Glutamatergic neuron (in vitro differentiated cells): ENCODE data around the gene YLPM1. TPM values are rescaled to one million over a fixed set of nuclear protein-coding genes. Genes with fewer than 3 reads are reported as not detected.

Experiments used
- DNase-seq: peaks from one replicate; pipeline ENCODE4 v3.0.0; 2022
- H3K27ac Mint-ChIP-seq: one replicate; pipeline ENCODE4 v1.8.0; 2020; ENCODE audit warnings: mild to moderate bottlenecking, mixed read lengths, inconsistent platforms; ENCODE audit not compliant: unreplicated experiment
- H3K27me3 Mint-ChIP-seq: one replicate; pipeline ENCODE4 v1.8.0; 2020; ENCODE audit warnings: mild to moderate bottlenecking, moderate library complexity, mixed read lengths, inconsistent platforms; ENCODE audit not compliant: unreplicated experiment
- H3K36me3 Mint-ChIP-seq: one replicate; pipeline ENCODE4 v1.8.0; 2020; ENCODE audit warnings: mild to moderate bottlenecking, mixed read lengths, inconsistent platforms; ENCODE audit not compliant: unreplicated experiment
- H3K4me1 Mint-ChIP-seq: one replicate; pipeline ENCODE4 v1.8.0; 2020; ENCODE audit warnings: mild to moderate bottlenecking, low read depth, mixed read lengths, inconsistent platforms; ENCODE audit not compliant: unreplicated experiment
- H3K4me3 Mint-ChIP-seq: one replicate; pipeline ENCODE4 v1.8.0; 2020; ENCODE audit warnings: mild to moderate bottlenecking, mixed read lengths, inconsistent platforms; ENCODE audit not compliant: unreplicated experiment
- H3K9me3 Mint-ChIP-seq: one replicate; pipeline ENCODE4 v1.8.0; 2020; ENCODE audit warnings: mild to moderate bottlenecking, moderate library complexity, mixed read lengths, inconsistent platforms; ENCODE audit not compliant: unreplicated experiment
- CTCF ChIP-seq: fragments of 200-600 bp; sonication (generic); IDR thresholded peaks from one replicate; pipeline ENCODE4 v1.5.0; 2021; ENCODE audit not compliant: partially characterized antibody, unreplicated experiment
- total RNA-seq: library from RNA; stranded (reverse); fragmentation: NEBNext Ultra II Directional; extraction: Animal tissue kit (Norgen Biotek cat#: 25700); gene quantifications from one replicate; pipeline ENCODE4 v1.2.1, GENCODE V29; 2021; ENCODE audit not compliant: unreplicated experiment

Gene YLPM1
- total RNA-seq, 1 donor from 2014 or later, result 99.9 TPM

- Mint-ChIP-seq H3K36me3 (no peaks in the 10 kb centered on the region), H3K27ac (no peak within 1 kb of the TSS), H3K4me3 (no peak within 1 kb of the TSS), H3K4me1 (peaks cover 7% of the 10 kb centered on the region), H3K9me3 (no peaks in the 10 kb centered on the region), H3K27me3 (peaks cover 3% of the 10 kb centered on the region)
- no peak for TF ChIP-seq CTCF
- DNase-seq, result no peak
Observed at GRCh38 chr14:74875941-74876913, 113.1 kb downstream of the YLPM1 start, which contains the start of gene PROX2. TSS of gene PROX2 (minus strand) at chr14:74876145. CDS start at chr14:74863834, 12,311 bp downstream.

- Mint-ChIP-seq H3K4me1 (peaks cover 22% of the 10 kb centered on the region), H3K27me3 (peaks cover 4% of the 10 kb centered on the region), H3K27ac (no peak overlapping the region), H3K36me3 (no peaks in the 10 kb centered on the region), H3K9me3 (peaks cover 3% of the 10 kb centered on the region), H3K4me3 (no peak overlapping the region)
- no peak for DNase-seq
- no peak for TF ChIP-seq CTCF
Observed at GRCh38 chr14:74879427-74880182, 116.5 kb downstream of the YLPM1 start.

- Mint-ChIP-seq H3K36me3 (no peaks in the 10 kb centered on the region), H3K27ac (peak within 1 kb of the TSS; percentile 97), H3K4me1 (peaks cover 26% of the 10 kb centered on the region), H3K27me3 (peaks cover 4% of the 10 kb centered on the region), H3K4me3 (peak within 1 kb of the TSS; percentile 100), H3K9me3 (peaks cover 3% of the 10 kb centered on the region)
- DNase-seq, result peak; percentile 94
- no peak for TF ChIP-seq CTCF
Observed at GRCh38 chr14:74881431-74882102, 118.5 kb downstream of the YLPM1 start, which contains the start of gene DLST. TSS of gene DLST (plus strand) at chr14:74881916. CDS start at chr14:74881954, 38 bp downstream.

- H3K4me1 Mint-ChIP-seq, result peaks cover 25% of the 10 kb centered on the region
- no peaks in the 10 kb centered on the region for H3K36me3 Mint-ChIP-seq
- peak; percentile 53 for DNase-seq
- H3K27me3 Mint-ChIP-seq, result peaks cover 4% of the 10 kb centered on the region
- H3K27ac Mint-ChIP-seq, result peak overlapping the region; percentile 97
- peak overlapping the region; percentile 100 for H3K4me3 Mint-ChIP-seq
- peaks cover 3% of the 10 kb centered on the region for H3K9me3 Mint-ChIP-seq
- TF ChIP-seq CTCF, result no peak
Observed at GRCh38 chr14:74882103-74882920, 119.2 kb downstream of the YLPM1 start.

Other genes with a start within 250 kb of the YLPM1 start
- 1.2 TPM for gene LTBP2, start 151.1 kb upstream of the YLPM1 start, total RNA-seq
- 69.7 TPM for gene AREL1, start 50.2 kb upstream of the YLPM1 start, total RNA-seq
- 39.9 TPM for gene FCF1, start 50.2 kb upstream of the YLPM1 start, total RNA-seq
- gene PROX2, start 112.8 kb downstream of the YLPM1 start, total RNA-seq, result not detected
- 114 TPM for gene DLST, start 118.6 kb downstream of the YLPM1 start, total RNA-seq
- gene RPS6KL1, start 159.9 kb downstream of the YLPM1 start, total RNA-seq, result 248 TPM
- gene PGF, start 192.3 kb downstream of the YLPM1 start, total RNA-seq, result 7.9 TPM
- gene EIF2B2, start 239.6 kb downstream of the YLPM1 start, total RNA-seq, result 39.6 TPM